Liver (tissue), 3 donors: ENCODE results near the gene KRTAP9-2.
"Not testable (repeated sequence)": the region's sequence is repeated elsewhere in the genome, so short reads cannot be mapped to it uniquely, and the experiment has no call there.

Experiments used
- FOXA2 ChIP-seq: IDR thresholded peaks from 2 replicates; pipeline ENCODE4 v1.6.1; 2016; ENCODE audit warnings: antibody characterized with exemption
- GABPA ChIP-seq, 2 donors: IDR thresholded peaks in 1 of 2; conservative IDR thresholded peaks in 1 of 2; 2 replicates each; pipeline ENCODE4 v1.6.1; 2016; ENCODE audit warnings: antibody characterized with exemption in 2 of 2, mild to moderate bottlenecking in 1 of 2, moderate library complexity in 1 of 2
- JUND ChIP-seq, 2 donors: IDR thresholded peaks; 2 replicates each; pipeline ENCODE4 v1.6.1; 2016; ENCODE audit warnings: antibody characterized with exemption in 2 of 2
- RAD21 ChIP-seq, 2 donors: IDR thresholded peaks; 2 replicates each; pipeline ENCODE4 v1.6.1; 2016; ENCODE audit warnings: antibody characterized with exemption in 2 of 2, mild to moderate bottlenecking in 2 of 2
- SP1 ChIP-seq: IDR thresholded peaks from 2 replicates; pipeline ENCODE4 v1.6.1; 2018; ENCODE audit warnings: antibody characterized with exemption, mild to moderate bottlenecking
- TAF1 ChIP-seq: conservative IDR thresholded peaks from 2 replicates; pipeline ENCODE4 v1.6.1; 2016; ENCODE audit warnings: antibody characterized with exemption, mild to moderate bottlenecking
- YY1 ChIP-seq: IDR thresholded peaks from 2 replicates; pipeline ENCODE4 v1.6.1; 2016; ENCODE audit warnings: antibody characterized with exemption, mild to moderate bottlenecking
- TF ChIP-seq, protein P1 (sequence below): fragments of 150-350 bp; IDR thresholded peaks from 2 replicates; pipeline ENCODE4 v1.5.1; 2017; ENCODE audit warnings: improper control_type of control experiment, low read depth, low read length; ENCODE audit not compliant: missing input control
- TF ChIP-seq, protein P2 (sequence below): IDR thresholded peaks from 2 replicates; pipeline ENCODE4 v1.6.1; 2016; ENCODE audit warnings: antibody characterized with exemption
- TF ChIP-seq, protein P3 (sequence below): IDR thresholded peaks from 2 replicates; pipeline ENCODE4 v1.6.1; 2016; ENCODE audit warnings: antibody characterized with exemption
- TF ChIP-seq, protein P4 (sequence below): IDR thresholded peaks from 2 replicates; pipeline ENCODE4 v1.6.1; 2016; ENCODE audit warnings: antibody characterized with exemption, mild to moderate bottlenecking
- TF ChIP-seq, protein P5 (sequence below): IDR thresholded peaks from 2 replicates; pipeline ENCODE4 v1.6.1; 2016; ENCODE audit warnings: antibody characterized with exemption
- donor health status: healthy.
- donor health status: healthy.

DNA sequence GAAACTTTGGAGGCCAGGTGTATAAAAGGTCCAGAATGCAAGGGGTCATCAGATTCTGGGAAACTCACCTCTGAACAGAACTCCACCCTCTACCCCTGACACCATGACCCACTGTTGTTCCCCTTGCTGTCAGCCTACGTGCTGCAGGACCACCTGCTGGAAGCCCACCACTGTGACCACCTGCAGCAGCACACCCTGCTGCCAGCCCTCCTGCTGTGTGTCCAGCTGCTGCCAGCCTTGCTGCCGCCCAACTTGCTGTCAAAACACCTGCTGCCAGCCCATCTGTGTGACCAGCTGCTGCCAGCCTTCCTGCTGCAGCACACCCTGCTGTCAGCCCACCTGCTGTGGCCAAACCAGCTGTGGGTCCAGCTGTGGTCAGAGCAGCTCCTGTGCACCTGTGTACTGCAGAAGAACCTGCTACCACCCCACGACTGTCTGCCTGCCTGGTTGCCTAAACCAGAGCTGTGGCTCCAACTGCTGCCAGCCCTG lies 11.5 kb downstream of the KRTAP9-2 start, which contains the start of gene KRTAP9-8:
- TF ChIP-seq, protein P1, sequence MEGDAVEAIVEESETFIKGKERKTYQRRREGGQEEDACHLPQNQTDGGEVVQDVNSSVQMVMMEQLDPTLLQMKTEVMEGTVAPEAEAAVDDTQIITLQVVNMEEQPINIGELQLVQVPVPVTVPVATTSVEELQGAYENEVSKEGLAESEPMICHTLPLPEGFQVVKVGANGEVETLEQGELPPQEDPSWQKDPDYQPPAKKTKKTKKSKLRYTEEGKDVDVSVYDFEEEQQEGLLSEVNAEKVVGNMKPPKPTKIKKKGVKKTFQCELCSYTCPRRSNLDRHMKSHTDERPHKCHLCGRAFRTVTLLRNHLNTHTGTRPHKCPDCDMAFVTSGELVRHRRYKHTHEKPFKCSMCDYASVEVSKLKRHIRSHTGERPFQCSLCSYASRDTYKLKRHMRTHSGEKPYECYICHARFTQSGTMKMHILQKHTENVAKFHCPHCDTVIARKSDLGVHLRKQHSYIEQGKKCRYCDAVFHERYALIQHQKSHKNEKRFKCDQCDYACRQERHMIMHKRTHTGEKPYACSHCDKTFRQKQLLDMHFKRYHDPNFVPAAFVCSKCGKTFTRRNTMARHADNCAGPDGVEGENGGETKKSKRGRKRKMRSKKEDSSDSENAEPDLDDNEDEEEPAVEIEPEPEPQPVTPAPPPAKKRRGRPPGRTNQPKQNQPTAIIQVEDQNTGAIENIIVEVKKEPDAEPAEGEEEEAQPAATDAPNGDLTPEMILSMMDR: not testable (repeated sequence)
- TF ChIP-seq, protein P2, sequence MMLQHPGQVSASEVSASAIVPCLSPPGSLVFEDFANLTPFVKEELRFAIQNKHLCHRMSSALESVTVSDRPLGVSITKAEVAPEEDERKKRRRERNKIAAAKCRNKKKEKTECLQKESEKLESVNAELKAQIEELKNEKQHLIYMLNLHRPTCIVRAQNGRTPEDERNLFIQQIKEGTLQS: not testable (repeated sequence)
- TF ChIP-seq, protein P3, sequence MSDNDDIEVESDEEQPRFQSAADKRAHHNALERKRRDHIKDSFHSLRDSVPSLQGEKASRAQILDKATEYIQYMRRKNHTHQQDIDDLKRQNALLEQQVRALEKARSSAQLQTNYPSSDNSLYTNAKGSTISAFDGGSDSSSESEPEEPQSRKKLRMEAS: not testable (repeated sequence)
- TF ChIP-seq, protein P4, sequence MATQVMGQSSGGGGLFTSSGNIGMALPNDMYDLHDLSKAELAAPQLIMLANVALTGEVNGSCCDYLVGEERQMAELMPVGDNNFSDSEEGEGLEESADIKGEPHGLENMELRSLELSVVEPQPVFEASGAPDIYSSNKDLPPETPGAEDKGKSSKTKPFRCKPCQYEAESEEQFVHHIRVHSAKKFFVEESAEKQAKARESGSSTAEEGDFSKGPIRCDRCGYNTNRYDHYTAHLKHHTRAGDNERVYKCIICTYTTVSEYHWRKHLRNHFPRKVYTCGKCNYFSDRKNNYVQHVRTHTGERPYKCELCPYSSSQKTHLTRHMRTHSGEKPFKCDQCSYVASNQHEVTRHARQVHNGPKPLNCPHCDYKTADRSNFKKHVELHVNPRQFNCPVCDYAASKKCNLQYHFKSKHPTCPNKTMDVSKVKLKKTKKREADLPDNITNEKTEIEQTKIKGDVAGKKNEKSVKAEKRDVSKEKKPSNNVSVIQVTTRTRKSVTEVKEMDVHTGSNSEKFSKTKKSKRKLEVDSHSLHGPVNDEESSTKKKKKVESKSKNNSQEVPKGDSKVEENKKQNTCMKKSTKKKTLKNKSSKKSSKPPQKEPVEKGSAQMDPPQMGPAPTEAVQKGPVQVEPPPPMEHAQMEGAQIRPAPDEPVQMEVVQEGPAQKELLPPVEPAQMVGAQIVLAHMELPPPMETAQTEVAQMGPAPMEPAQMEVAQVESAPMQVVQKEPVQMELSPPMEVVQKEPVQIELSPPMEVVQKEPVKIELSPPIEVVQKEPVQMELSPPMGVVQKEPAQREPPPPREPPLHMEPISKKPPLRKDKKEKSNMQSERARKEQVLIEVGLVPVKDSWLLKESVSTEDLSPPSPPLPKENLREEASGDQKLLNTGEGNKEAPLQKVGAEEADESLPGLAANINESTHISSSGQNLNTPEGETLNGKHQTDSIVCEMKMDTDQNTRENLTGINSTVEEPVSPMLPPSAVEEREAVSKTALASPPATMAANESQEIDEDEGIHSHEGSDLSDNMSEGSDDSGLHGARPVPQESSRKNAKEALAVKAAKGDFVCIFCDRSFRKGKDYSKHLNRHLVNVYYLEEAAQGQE: not testable (repeated sequence)
- TF ChIP-seq, protein P5, sequence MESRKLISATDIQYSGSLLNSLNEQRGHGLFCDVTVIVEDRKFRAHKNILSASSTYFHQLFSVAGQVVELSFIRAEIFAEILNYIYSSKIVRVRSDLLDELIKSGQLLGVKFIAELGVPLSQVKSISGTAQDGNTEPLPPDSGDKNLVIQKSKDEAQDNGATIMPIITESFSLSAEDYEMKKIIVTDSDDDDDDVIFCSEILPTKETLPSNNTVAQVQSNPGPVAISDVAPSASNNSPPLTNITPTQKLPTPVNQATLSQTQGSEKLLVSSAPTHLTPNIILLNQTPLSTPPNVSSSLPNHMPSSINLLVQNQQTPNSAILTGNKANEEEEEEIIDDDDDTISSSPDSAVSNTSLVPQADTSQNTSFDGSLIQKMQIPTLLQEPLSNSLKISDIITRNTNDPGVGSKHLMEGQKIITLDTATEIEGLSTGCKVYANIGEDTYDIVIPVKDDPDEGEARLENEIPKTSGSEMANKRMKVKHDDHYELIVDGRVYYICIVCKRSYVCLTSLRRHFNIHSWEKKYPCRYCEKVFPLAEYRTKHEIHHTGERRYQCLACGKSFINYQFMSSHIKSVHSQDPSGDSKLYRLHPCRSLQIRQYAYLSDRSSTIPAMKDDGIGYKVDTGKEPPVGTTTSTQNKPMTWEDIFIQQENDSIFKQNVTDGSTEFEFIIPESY: not testable (repeated sequence)
- not testable (repeated sequence) for TF ChIP-seq RAD21 (IDR thresholded peaks at IDR 0.05); YY1; JUND (IDR thresholded peaks at IDR 0.05); SP1; GABPA (IDR thresholded peaks at IDR 0.05 in 1 of 2, conservative IDR thresholded peaks at IDR 0.05 in 1 of 2); TAF1; FOXA2
